BLaER1 (cell line): ENCODE results near the gene USP54.
A peak's percentile ranks its signal among the peaks of the same experiment; 100 is the strongest.
"Not testable (repeated sequence)": the region's sequence is repeated elsewhere in the genome, so short reads cannot be mapped to it uniquely, and the experiment has no call there.

Experiments
- H3K27ac ChIP-seq: shearing (Covaris generic); formaldehyde crosslinking; 2 replicates; pipeline ENCODE4 v1.8.1; 2022
- H3K27me3 ChIP-seq: shearing (Covaris generic); formaldehyde crosslinking; 2 replicates; pipeline ENCODE4 v1.8.1; 2022
- H3K36me3 ChIP-seq: shearing (Covaris generic); formaldehyde crosslinking; 2 replicates; pipeline ENCODE4 v1.8.1; 2022
- H3K4me1 ChIP-seq: shearing (Covaris generic); formaldehyde crosslinking; 2 replicates; pipeline ENCODE4 v1.8.1; 2022
- H3K4me2 ChIP-seq: shearing (Covaris generic); formaldehyde crosslinking; 2 replicates; pipeline ENCODE4 v1.8.1; 2022
- H3K4me3 ChIP-seq: shearing (Covaris generic); formaldehyde crosslinking; 2 replicates; pipeline ENCODE4 v1.8.1; 2022
- H3K9ac ChIP-seq: shearing (Covaris generic); formaldehyde crosslinking; 2 replicates; pipeline ENCODE4 v1.8.1; 2022
- H3K9me3 ChIP-seq: shearing (Covaris generic); formaldehyde crosslinking; 2 replicates; pipeline ENCODE4 v1.8.1; 2022
- H4K20me1 ChIP-seq: shearing (Covaris generic); formaldehyde crosslinking; 2 replicates; pipeline ENCODE4 v1.8.1; 2022
- Cebpa-rat ChIP-seq: shearing (Covaris generic); IDR thresholded peaks from 2 replicates; pipeline ENCODE4 v1.8.1; 2022

The USP54 gene

GRCh38 chr10:73576178-73576889 lies 14.8 kb downstream of the USP54 start:
- Histone ChIP-seq H3K4me2 (no peak overlapping the region), H3K4me1 (no peaks in the 10 kb centered on the region), H3K27ac (no peak overlapping the region), H3K36me3 (0 out of 2 replicates have a peak, but pooled peaks cover 4% of the 10 kb centered on the region), H4K20me1 (no peaks in the 10 kb centered on the region), H3K27me3 (no peaks in the 10 kb centered on the region), H3K4me3 (no peak overlapping the region), H3K9me3 (no peaks in the 10 kb centered on the region), H3K9ac (no peak overlapping the region)
- no peak for TF ChIP-seq Cebpa-rat

DNA sequence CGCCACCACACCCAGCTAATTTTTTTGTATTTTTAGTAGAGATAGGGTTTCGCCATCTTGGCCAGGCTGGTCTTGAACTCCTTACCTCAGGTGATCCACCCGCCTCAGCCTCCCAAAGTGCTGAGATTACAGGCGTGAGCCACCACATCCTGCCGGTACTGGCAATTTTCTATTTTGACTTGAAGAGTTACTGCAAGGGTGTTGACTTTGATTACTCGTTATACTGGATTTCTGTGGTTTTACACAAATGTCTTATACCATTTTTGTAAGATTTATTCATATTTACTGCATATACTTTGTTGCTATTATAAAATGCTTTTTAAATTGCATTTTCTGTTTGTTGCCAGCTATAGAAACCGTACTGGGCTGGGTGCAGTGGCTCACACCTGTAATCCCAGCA lies 24.1 kb downstream of the USP54 start:
- H3K36me3 ChIP-seq: not testable (repeated sequence)

DNA sequence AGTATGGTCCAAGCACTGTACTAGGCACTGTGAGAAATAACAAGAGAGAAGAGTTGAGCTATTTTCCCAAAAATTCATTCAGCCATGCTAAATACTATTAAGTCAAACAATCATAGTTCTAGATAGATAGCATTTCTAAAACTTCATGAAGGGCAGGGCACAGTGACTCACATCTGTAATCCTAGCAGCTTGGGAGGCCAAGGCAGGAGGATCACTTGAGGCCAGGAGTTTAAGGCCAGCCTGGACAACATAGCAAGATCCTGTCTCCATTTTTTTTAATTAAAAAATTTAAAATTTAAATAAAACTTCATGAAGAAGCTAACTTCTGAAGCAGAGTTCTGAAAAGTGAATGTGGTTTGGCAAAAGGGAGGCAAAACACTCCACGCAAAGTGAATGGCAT lies 29.9 kb downstream of the USP54 start:
- Histone ChIP-seq H3K27ac (no peak overlapping the region), H3K4me2 (no peak overlapping the region), H3K4me1 (no peaks in the 10 kb centered on the region), H3K9me3 (no peaks in the 10 kb centered on the region), H3K27me3 (no peaks in the 10 kb centered on the region), H3K4me3 (no peak overlapping the region), H3K36me3 (no peaks in the 10 kb centered on the region), H4K20me1 (no peaks in the 10 kb centered on the region), H3K9ac (no peak overlapping the region)
- no peak for TF ChIP-seq Cebpa-rat

More for the DNA sequence above, 24.1 kb downstream of the USP54 start:
- H3K27ac ChIP-seq, H4K20me1 ChIP-seq, H3K4me2 ChIP-seq, H3K4me3 ChIP-seq, H3K9ac ChIP-seq, H3K27me3 ChIP-seq, H3K4me1 ChIP-seq, H3K9me3 ChIP-seq: not testable (repeated sequence)

- Histone ChIP-seq H3K9ac (no peak overlapping the region), H3K27me3 (no peaks in the 10 kb centered on the region), H3K4me2 (no peak overlapping the region), H3K4me3 (no peak overlapping the region), H3K4me1 (no peaks in the 10 kb centered on the region), H4K20me1 (no peaks in the 10 kb centered on the region), H3K9me3 (no peaks in the 10 kb centered on the region), H3K36me3 (no peaks in the 10 kb centered on the region), H3K27ac (no peak overlapping the region)
- no peak for TF ChIP-seq Cebpa-rat
Observed at GRCh38 chr10:73559590-73559989, 31.6 kb downstream of the USP54 start.

DNA sequence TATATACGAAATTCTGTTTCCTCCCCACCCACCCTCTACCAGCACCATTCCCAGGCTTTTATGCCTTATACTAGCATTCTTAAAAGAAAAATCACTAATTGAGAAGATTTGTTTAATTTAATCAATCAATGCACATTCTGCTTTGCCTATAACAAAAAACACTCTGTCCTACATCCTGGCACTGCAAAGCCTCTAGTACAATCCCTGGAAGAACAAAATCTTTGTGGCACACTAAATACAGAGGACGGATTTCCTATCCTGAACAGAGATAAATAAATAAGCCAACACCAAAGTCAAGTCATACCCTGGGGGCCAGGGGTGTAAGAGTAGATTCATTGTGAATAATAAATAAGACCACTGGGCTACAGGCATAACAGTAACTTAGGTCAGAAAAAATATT lies 34.3 kb downstream of the USP54 start:
- Histone ChIP-seq H3K36me3 (no peaks in the 10 kb centered on the region), H3K27ac (no peak overlapping the region), H4K20me1 (no peaks in the 10 kb centered on the region), H3K4me1 (peaks cover 16% of the 10 kb centered on the region), H3K4me3 (no peak overlapping the region), H3K27me3 (no peaks in the 10 kb centered on the region), H3K9me3 (no peaks in the 10 kb centered on the region), H3K4me2 (no peak overlapping the region), H3K9ac (no peak overlapping the region)
- no peak for TF ChIP-seq Cebpa-rat

DNA sequence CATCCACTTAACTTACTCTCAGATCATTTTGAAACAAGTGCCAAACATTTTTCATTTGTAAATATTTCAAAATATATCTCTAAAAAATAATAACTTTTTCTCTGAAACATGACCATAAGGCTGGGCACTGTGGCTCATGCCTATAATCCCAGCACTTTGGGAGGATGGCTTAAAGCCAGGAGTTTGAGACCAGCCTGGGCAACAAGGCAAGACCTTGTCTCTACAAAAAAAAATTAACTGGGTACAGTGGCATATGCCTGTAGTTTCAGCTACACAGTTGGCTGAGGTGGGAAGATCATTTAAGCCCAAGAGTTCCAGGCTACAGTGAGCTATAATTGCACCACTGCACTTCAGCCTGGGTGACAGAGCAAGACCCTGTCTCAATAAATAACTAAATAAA lies 36.4 kb downstream of the USP54 start:
- Histone ChIP-seq H3K4me3 (no peak overlapping the region), H3K9me3 (no peaks in the 10 kb centered on the region), H3K27ac (no peak overlapping the region), H3K36me3 (no peaks in the 10 kb centered on the region), H3K4me1 (peaks cover 16% of the 10 kb centered on the region), H3K4me2 (no peak overlapping the region), H4K20me1 (no peaks in the 10 kb centered on the region), H3K9ac (no peak overlapping the region), H3K27me3 (no peaks in the 10 kb centered on the region)
- no peak for TF ChIP-seq Cebpa-rat

DNA sequence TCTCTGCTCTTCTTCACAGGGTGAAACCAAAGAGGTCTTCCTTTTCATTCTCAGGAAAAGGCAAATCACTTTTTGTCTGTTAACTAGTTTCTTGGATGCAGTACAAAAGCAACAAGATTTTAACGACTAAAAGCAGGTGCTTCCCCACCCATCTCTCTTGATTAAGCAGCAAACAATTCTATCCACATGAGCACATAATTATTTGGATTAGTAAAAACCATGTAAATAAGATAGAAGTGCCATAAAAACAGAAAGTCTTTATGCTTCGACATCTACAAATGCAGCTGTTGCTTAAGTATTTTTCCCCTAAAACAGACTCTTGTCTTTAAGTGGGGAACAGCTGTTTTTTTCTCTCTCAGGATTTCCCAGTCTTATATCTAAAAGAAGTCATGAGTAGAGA lies 37.4 kb downstream of the USP54 start:
- TF ChIP-seq Cebpa-rat: no peak
- H3K9ac ChIP-seq: no peak overlapping the region
- H3K27ac ChIP-seq: 0 out of 2 replicates have a peak overlapping the region, but pooled peaks have one; percentile 25
- H3K4me1 ChIP-seq: peaks cover 16% of the 10 kb centered on the region
- H3K4me3 ChIP-seq: no peak overlapping the region
- H3K9me3 ChIP-seq: no peaks in the 10 kb centered on the region
- H3K4me2 ChIP-seq: peak overlapping the region; percentile 23
- no peaks in the 10 kb centered on the region for H3K27me3 ChIP-seq
- H4K20me1 ChIP-seq: no peaks in the 10 kb centered on the region
- H3K36me3 ChIP-seq: no peaks in the 10 kb centered on the region

DNA sequence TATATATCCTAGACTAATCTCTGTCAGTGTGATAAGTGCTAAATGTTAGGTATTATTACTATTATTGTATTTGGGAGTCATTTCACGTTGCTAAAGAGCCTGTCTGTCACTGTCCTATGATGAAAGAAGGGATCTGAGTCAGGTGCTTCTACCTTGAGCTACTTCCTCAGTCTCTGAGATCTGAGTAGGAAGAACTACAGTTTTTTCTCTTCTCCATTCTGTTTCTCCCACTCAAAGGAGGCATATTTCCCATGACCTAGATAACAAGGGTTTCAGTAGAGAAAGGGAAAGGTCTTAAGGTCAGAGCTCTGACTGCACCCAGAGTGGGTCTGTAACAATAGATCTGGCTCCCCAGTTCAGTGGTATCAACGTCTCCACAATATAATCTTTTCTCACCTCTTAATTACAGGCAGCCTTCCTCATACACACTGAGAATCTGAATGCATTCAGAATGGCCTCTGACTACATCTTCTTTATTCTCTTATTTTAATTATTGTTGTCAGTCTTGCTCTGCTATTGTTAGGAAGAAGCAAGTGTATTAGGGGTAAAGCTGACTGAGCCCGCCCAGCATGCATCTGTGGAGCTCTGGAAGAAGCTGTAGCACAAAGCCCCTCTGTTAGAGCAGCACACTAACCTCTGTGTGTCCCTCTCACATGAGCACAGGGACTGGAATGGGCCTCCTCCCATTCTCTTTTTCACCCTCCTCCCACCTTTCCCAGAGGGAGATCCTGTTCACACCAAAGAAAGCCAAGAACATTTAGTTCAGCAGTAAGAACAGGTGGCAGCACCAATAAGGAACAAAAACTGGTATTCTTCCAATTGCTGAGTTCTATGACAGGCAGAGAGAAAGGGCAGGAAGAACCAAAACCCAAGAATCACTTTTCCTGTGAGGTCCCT lies 38.1 kb downstream of the USP54 start:
- peaks cover 16% of the 10 kb centered on the region for H3K4me1 ChIP-seq
- H3K4me2 ChIP-seq: peak overlapping the region; percentile 23
- no peaks in the 10 kb centered on the region for H3K27me3 ChIP-seq
- H3K27ac ChIP-seq: peak overlapping the region; percentile 25; the same call in 1 of the 2 replicates
- H3K36me3 ChIP-seq: no peaks in the 10 kb centered on the region
- no peak for TF ChIP-seq Cebpa-rat
- H3K9me3 ChIP-seq: no peaks in the 10 kb centered on the region
- no peak overlapping the region for H3K4me3 ChIP-seq
- no peak overlapping the region for H3K9ac ChIP-seq
- no peaks in the 10 kb centered on the region for H4K20me1 ChIP-seq

DNA sequence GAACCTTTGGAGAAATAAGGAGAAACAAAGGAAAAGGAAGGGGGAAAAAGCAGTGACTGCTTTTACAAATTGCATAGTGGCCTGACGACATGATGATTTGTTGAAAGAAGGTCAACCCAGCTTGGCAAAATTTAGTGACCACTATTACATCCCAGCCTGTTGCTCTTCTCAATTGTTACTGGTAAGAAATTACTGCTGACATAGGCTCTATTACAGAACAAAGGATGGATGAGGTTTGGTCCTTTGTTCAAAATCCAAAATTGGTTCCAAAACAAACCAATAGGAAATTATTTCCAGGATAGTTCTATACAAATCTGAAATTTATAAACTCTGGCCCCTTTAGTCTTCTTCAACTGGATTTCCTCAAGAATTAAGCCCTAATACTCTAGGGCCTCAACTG lies 39.6 kb downstream of the USP54 start:
- no peak for TF ChIP-seq Cebpa-rat
- H3K4me1 ChIP-seq: peaks cover 16% of the 10 kb centered on the region
- H4K20me1 ChIP-seq: no peaks in the 10 kb centered on the region
- no peak overlapping the region for H3K27ac ChIP-seq
- H3K27me3 ChIP-seq: no peaks in the 10 kb centered on the region
- no peaks in the 10 kb centered on the region for H3K9me3 ChIP-seq
- H3K9ac ChIP-seq: no peak overlapping the region
- no peak overlapping the region for H3K4me3 ChIP-seq
- no peak overlapping the region for H3K4me2 ChIP-seq
- H3K36me3 ChIP-seq: no peaks in the 10 kb centered on the region

DNA sequence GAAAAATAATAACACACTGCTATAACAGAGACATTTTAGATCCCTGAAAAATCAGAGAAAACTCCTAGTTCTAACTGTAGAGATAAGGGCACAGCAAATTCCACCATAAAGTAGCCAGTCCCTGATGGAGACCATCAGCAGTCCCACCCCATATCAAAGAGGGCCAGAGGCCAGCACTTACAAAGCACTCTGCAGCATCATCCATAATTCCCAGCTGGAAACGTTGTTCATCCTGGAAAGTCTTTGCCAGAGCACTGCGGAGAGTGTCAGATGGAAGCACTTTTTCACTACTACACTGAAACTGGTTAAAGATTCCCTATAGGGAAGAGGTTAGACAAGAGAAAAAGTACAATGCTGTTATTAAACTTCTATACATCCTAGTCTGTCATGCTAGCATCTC lies 45.8 kb downstream of the USP54 start:
- Histone ChIP-seq H3K9me3 (no peaks in the 10 kb centered on the region), H3K4me3 (no peak overlapping the region), H4K20me1 (no peaks in the 10 kb centered on the region), H3K27me3 (no peaks in the 10 kb centered on the region), H3K36me3 (peaks cover 16% of the 10 kb centered on the region), H3K27ac (no peak overlapping the region), H3K4me2 (no peak overlapping the region), H3K9ac (no peak overlapping the region), H3K4me1 (no peaks in the 10 kb centered on the region)
- no peak for TF ChIP-seq Cebpa-rat
